Coronary artery (tissue), 2 donors: ENCODE measurements around the gene PCSK5.

Experiments
- DNase-seq: peaks from one replicate; pipeline ENCODE4 v3.0.0-alpha.2; 2017; ENCODE audit warnings: low spot score
- H3K27ac ChIP-seq, 2 donors: fragments of 200-600 bp; sonication (generic); one replicate each; pipeline ENCODE4 v1.5.1; 2016 to 2019
- H3K4me3 ChIP-seq: fragments of 200-600 bp; sonication (generic); 2 replicates; pipeline ENCODE4 v1.5.1; 2016; ENCODE audit warnings: mild to moderate bottlenecking, moderate library complexity
- TF ChIP-seq, protein P1 (sequence below): fragments of 200-600 bp; sonication (generic); IDR thresholded peaks from one replicate; pipeline ENCODE4 v1.5.1; 2019; ENCODE audit warnings: antibody characterized with exemption

The PCSK5 gene

DNA sequence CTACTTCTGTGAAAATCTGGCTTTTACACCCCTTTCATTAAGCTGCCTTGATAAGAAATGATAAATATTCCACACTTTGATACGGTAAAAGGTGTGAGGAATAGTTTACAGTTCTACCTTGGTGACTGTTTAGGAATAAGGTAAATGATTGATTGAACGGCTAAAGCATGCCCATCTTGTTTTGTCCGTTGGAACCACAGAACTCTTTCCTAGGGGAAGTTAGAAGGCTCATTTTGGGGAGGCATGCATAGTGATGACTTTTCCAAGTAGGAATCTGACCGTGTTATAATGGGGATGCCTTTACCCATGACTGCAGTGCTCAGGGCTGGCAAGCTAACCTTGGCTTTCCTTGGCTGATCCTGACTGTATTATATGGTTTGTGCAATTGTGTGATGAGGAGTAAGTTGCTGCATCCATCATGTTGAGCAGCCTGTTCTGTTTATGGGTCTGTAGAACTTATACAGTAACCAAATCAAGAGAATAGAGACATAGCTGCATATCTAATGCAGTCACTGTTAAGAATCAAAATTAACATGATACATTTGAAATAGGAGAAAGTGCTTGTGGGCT is 24.5 kb downstream of the PCSK5 start:
- Histone ChIP-seq H3K4me3 (no peak overlapping the region), H3K27ac (no peak overlapping the region)
- DNase-seq = no peak
- TF ChIP-seq, protein P1, sequence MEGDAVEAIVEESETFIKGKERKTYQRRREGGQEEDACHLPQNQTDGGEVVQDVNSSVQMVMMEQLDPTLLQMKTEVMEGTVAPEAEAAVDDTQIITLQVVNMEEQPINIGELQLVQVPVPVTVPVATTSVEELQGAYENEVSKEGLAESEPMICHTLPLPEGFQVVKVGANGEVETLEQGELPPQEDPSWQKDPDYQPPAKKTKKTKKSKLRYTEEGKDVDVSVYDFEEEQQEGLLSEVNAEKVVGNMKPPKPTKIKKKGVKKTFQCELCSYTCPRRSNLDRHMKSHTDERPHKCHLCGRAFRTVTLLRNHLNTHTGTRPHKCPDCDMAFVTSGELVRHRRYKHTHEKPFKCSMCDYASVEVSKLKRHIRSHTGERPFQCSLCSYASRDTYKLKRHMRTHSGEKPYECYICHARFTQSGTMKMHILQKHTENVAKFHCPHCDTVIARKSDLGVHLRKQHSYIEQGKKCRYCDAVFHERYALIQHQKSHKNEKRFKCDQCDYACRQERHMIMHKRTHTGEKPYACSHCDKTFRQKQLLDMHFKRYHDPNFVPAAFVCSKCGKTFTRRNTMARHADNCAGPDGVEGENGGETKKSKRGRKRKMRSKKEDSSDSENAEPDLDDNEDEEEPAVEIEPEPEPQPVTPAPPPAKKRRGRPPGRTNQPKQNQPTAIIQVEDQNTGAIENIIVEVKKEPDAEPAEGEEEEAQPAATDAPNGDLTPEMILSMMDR = no peak

DNA sequence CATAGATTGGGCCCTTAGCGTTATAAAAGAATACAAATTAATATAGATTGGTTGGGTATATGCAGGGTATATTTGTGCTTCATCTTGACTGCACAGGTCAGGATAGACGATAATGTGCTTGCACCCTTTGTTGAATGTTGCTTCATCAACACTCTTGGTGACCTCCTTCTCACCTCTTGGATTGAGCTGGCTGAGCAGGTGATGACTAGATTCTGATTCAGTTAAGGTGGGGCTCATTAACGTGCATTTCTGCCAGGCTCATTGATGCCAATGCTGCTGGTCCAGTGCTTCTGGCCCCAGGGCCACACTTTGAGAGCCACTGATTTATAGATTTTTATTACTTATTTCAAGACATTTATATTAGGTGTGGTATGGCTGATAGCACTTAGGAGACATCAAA is 27.7 kb downstream of the PCSK5 start:
- TF ChIP-seq, protein P1 = no peak
- Histone ChIP-seq H3K4me3 (no peak overlapping the region), H3K27ac (no peak overlapping the region)
- DNase-seq = no peak

DNA sequence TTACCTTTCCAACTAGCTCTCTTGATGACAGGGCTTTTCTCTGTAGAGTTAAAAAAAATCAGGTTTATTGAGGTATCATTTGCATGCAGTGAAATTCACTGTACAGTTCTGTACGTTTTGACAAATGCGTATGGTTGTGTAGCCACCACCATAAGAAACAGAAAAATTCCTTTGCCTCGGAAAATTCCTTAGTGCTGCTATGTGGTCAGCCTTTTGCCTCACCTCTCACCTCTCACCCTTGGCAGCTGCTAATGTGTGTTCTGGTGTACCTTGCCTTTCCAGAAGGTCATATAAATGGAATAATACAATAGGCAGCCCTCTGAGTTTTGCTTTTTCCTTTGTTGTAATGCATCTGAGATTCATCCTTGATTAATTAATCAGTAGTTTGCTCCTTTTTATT is 28.4 kb downstream of the PCSK5 start:
- TF ChIP-seq, protein P1 = no peak
- no peak for DNase-seq
- no peak overlapping the region for H3K27ac ChIP-seq
- H3K4me3 ChIP-seq = no peak overlapping the region

DNA sequence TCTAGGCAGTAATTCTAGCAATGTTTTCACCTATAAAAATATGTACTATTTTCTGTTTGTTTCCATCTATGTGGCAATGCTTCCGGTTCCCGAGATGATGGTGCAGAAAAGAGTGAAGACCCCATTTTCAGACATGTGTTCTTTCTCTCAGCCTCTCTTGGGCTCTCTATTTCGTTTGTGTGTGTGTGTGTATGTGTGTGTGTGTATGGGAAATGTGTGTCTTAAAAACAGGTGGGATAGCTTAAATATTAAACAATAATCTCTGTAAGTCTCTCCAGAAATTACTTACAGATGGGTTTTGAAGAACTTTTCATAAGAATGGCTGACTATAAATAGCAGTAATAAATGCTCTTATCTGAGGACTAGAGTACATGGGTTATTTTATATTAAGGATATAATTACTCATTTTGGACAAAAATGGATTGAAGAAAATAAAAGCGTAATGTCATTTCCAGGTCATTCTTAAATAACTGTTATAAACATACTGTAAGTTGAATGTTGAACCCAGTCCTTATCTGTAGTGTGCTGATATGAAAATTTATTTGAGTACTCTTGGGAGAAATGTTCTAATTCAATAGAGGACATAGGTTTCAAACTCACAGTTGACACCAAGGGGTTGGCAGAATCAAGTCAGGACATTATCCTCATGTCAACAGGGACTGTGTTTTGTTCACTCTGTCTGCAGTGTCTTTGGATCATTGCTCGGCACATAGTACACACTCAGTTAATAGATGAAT is 31.1 kb downstream of the PCSK5 start:
- TF ChIP-seq, protein P1 = no peak
- DNase-seq = no peak
- Histone ChIP-seq H3K27ac (no peak overlapping the region), H3K4me3 (no peak overlapping the region)

DNA sequence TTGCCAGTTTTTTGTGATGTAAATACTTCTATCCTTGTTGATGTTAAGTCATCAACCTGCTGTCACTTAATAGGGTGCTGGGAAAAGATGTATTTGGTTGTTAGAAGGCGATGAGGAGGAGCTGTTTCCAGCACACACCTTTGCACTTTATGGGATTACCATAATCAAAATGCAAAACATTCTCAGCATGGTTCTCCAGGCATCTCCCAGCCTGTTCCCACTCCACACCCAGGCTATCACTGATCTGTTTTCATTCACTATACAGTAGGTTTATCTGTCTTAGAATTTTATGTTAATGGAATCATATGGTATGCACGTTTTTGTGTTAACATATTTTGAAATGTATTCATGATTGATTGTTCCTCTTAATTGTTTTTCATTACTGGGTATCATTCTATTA is 35.9 kb downstream of the PCSK5 start:
- no peak overlapping the region for H3K4me3 ChIP-seq
- H3K27ac ChIP-seq = no peak overlapping the region
- TF ChIP-seq, protein P1 = no peak
- DNase-seq = no peak

- no peak overlapping the region for H3K27ac ChIP-seq
- H3K4me3 ChIP-seq = no peak overlapping the region
- TF ChIP-seq, protein P1 = no peak
- DNase-seq = no peak
These were observed 36.9 kb downstream of the PCSK5 start for GRCh38 chr9:75927356-75927755.

DNA sequence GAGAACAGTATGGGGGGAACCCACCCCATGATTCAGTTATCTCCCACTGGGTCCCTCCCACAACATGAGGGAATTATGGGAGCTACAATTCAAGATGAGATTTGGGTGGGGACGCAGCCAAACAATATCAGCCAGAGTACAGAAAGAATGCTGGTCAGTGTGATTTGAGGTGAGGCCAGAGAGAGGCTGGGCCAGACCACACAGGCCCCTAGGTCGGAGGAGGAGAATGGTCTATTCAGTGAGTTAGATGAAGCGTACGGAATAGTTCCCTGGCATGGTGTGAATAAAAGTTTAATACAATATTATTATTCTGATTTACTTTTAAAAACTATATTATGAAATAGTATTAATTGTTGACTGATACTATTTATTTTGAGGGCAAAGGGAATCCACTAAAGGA is 39.7 kb downstream of the PCSK5 start:
- H3K4me3 ChIP-seq = no peak overlapping the region
- DNase-seq = no peak
- peak overlapping the region in 1 of 2 donors; percentile 37 for H3K27ac ChIP-seq
- TF ChIP-seq, protein P1 = no peak
